GM12878 (cell line): ENCODE data around the gene DMD. TPM values are rescaled to one million over a fixed set of nuclear protein-coding genes. Genes with fewer than 3 reads are reported as not detected.

ENCODE experiments used
- ATAC-seq: fragments of 200-7000 bp; cut with Tn5 transposase; 3 replicates; pipeline ENCODE4 v1.9.1; 2020; ENCODE audit warnings: mild to moderate bottlenecking, moderate library complexity
- BruUV-seq: library from RNA; stranded (reverse); fragments of 400-500 nt; replicated peaks from 2 replicates; lab custom pipeline; 2021; lab: Mats Ljungman, UMichigan
- CTCF ChIA-PET: fragments of 300-600 bp; sonication (Branson Sonifier 250); formaldehyde crosslinking; extraction: SDS; loops from one replicate; lab custom pipeline; 2021; ENCODE audit warnings: inconsistent platforms; lab: Yijun Ruan, JAX
- POLR2A ChIA-PET: fragments of 350-600 bp; formaldehyde crosslinking; extraction: SDS; loops from one replicate; lab custom pipeline; 2021; ENCODE audit warnings: inconsistent platforms; lab: Charles Lee
- RAD21 ChIA-PET: fragments of 300-600 bp; sonication (Branson Sonifier 250); formaldehyde crosslinking; loops from one replicate; lab custom pipeline; 2023; ENCODE audit warnings: antibody characterized with exemption; ENCODE audit not compliant: unreplicated experiment; lab: Charles Lee
- SMC1A ChIA-PET: fragments of 300-600 bp; sonication (Branson Sonifier 250); formaldehyde crosslinking; loops from one replicate; lab custom pipeline; 2023; ENCODE audit not compliant: unreplicated experiment, uncharacterized antibody; lab: Charles Lee
- DNase-seq: peaks from one replicate; pipeline ENCODE4 v3.0.0-alpha.2; 2011; ENCODE audit warnings: low read depth, low spot score
- FAIRE-seq: peaks from 3 replicates; lab custom pipeline; 2011; peaks lifted over from hg19 to GRCh38; lab: Jason Lieb, UNC
- H2AFZ ChIP-seq: 2 replicates; pipeline ENCODE4 v1.6.0; 2011; ENCODE audit warnings: low read depth, low read length, control low read depth; ENCODE audit not compliant: control insufficient read depth
- H3K27ac ChIP-seq: 2 replicates; pipeline ENCODE4 v1.5.1; 2011; ENCODE audit warnings: control low read depth; ENCODE audit not compliant: control insufficient read depth, insufficient read depth
- H3K27me3 ChIP-seq, 2 experiments: replicated peaks in 1 of 2; 2 replicates each; pipeline versions ENCODE4 v1.6.0 to v1.6.1; 2011; ENCODE audit warnings: low read length in 1 of 2; ENCODE audit not compliant: control insufficient read depth in 2 of 2, insufficient read depth in 2 of 2
- H3K36me3 ChIP-seq, 2 experiments: 2 replicates each; pipeline ENCODE4 v1.5.1; 2011; ENCODE audit warnings: low read length in 1 of 2; ENCODE audit not compliant: control insufficient read depth in 2 of 2, insufficient read depth in 2 of 2
- H3K4me1 ChIP-seq: 2 replicates; pipeline ENCODE4 v1.6.1; 2011; ENCODE audit warnings: mild to moderate bottlenecking, low read length, moderate library complexity, mixed read lengths; ENCODE audit not compliant: control insufficient read depth, insufficient read depth
- H3K4me2 ChIP-seq: 2 replicates; pipeline ENCODE4 v1.6.0; 2011; ENCODE audit warnings: control low read depth; ENCODE audit not compliant: control insufficient read depth, insufficient read depth
- H3K4me3 ChIP-seq: fragments of 200-600 bp; sonication (generic); 2 replicates; pipeline ENCODE4 v1.5.1; 2016
- H3K79me2 ChIP-seq: 2 replicates; pipeline ENCODE4 v1.6.0; 2011; ENCODE audit warnings: low read length; ENCODE audit not compliant: control insufficient read depth, insufficient read depth
- H3K9ac ChIP-seq: 2 replicates; pipeline ENCODE4 v1.8.0; 2011; ENCODE audit warnings: low read length, control low read depth, mixed read lengths; ENCODE audit not compliant: control insufficient read depth, insufficient read depth
- H3K9me3 ChIP-seq: replicated peaks from 3 replicates; pipeline ENCODE4 v1.5.1; 2011; ENCODE audit warnings: mild to moderate bottlenecking, low read length; ENCODE audit not compliant: control insufficient read depth, insufficient read depth
- H4K20me1 ChIP-seq: 2 replicates; pipeline ENCODE4 v1.6.0; 2011; ENCODE audit not compliant: control insufficient read depth, insufficient read depth
- BMI1 ChIP-seq: fragments of 450-650 bp; IDR thresholded peaks from 2 replicates; pipeline ENCODE4 v1.6.1; 2016; ENCODE audit warnings: mild to moderate bottlenecking, moderate library complexity, borderline replicate concordance
- CREM ChIP-seq: IDR thresholded peaks from 2 replicates; pipeline ENCODE4 v1.6.1; 2014; ENCODE audit warnings: antibody characterized with exemption, low read depth
- EP300 ChIP-seq, 2 experiments: fragments of 150-350 bp in 1 of 2; IDR thresholded peaks; 2 replicates each; pipeline ENCODE4 v1.6.1; 2011 to 2012; ENCODE audit warnings: low read depth in 2 of 2, low read length in 2 of 2, borderline replicate concordance in 1 of 2, improper control_type of control experiment in 1 of 2, inconsistent platforms in 1 of 2; ENCODE audit not compliant: control insufficient read depth in 1 of 2
- HCFC1 ChIP-seq: fragments of 150-350 bp; IDR thresholded peaks from 2 replicates; pipeline ENCODE4 v1.6.1; 2014; ENCODE audit warnings: low read length
- IKZF2 ChIP-seq, 2 experiments: fragments of 450-650 bp; IDR thresholded peaks; 2 replicates each; pipeline ENCODE4 v1.6.1; 2017; ENCODE audit warnings: mild to moderate bottlenecking in 2 of 2, moderate library complexity in 2 of 2
- LARP7 ChIP-seq: fragments of 450-650 bp; IDR thresholded peaks from 2 replicates; pipeline ENCODE4 v1.6.1; 2017; ENCODE audit warnings: mild to moderate bottlenecking
- MAX ChIP-seq: IDR thresholded peaks from 2 replicates; pipeline ENCODE4 v1.6.1; 2012; ENCODE audit warnings: low read depth, low read length, improper control_type of control experiment
- NRF1 ChIP-seq: conservative IDR thresholded peaks from 2 replicates; pipeline ENCODE4 v1.6.1; 2011; ENCODE audit warnings: mild to moderate bottlenecking, low read depth, low read length, improper control_type of control experiment
- SIN3A ChIP-seq: IDR thresholded peaks from 2 replicates; pipeline ENCODE4 v1.6.1; 2012; ENCODE audit warnings: low read depth, low read length, improper control_type of control experiment
- SPI1 ChIP-seq: IDR thresholded peaks from 2 replicates; pipeline ENCODE4 v1.6.1; 2011; ENCODE audit warnings: low read depth, mild to moderate bottlenecking, low read length, moderate library complexity, borderline replicate concordance; ENCODE audit not compliant: insufficient read depth
- TAF1 ChIP-seq: IDR thresholded peaks from 2 replicates; pipeline ENCODE4 v1.6.1; 2011; ENCODE audit warnings: mild to moderate bottlenecking, low read depth, low read length, borderline replicate concordance
- ZBED1 ChIP-seq: IDR thresholded peaks from 2 replicates; pipeline ENCODE4 v1.6.1; 2016; ENCODE audit warnings: borderline replicate concordance
- ZNF217 ChIP-seq: fragments of 450-650 bp; IDR thresholded peaks from 2 replicates; pipeline ENCODE4 v1.6.1; 2017; ENCODE audit warnings: antibody characterized with exemption, mild to moderate bottlenecking
- ZNF622 ChIP-seq: fragments of 450-650 bp; IDR thresholded peaks from 2 replicates; pipeline ENCODE4 v1.6.1; 2017; ENCODE audit warnings: mild to moderate bottlenecking, inconsistent platforms
- ZZZ3 ChIP-seq: IDR thresholded peaks from 2 replicates; pipeline ENCODE4 v1.6.1; 2011; ENCODE audit warnings: low read depth; ENCODE audit not compliant: control insufficient read depth, insufficient read length
- WGBS: methylation state at CpG from one replicate; pipeline ENCODE4 v1.1.6; 2016; ENCODE audit warnings: low lambda C conversion rate; ENCODE audit not compliant: insufficient replicate concordance, insufficient coverage; ENCODE audit errors: missing lambda C conversion rate; 5-methylcytosine and 5-hydroxymethylcytosine counted together
- in situ Hi-C: fragments of 300-500 bp; cut with MboI; formaldehyde crosslinking; loops from 9 replicates; pipeline ENCODE4 v1.14.3; 2018; ENCODE audit warnings: mixed read lengths
- intact Hi-C: fragments of 100-400 bp; cut with micrococcal nuclease; formaldehyde crosslinking; loops from one replicate; pipeline ENCODE4 v1.14.2; 2022; ENCODE audit not compliant: unreplicated experiment
- polyA plus RNA-seq, 11 experiments: library from polyadenylated mRNA; depleted of rRNA in 4 of 11; unstranded in 6 of 11; stranded (reverse) in 5 of 11; fragments of >200 nt; fragmentation: Nextera tagmentation in 4 of 11; fragmentation: Illumina TruSeq in 1 of 11; extraction: Ambion mirVana in 4 of 11; extraction: Trizol in 1 of 11; gene quantifications; 1 replicate in 1 of 11; 2 replicates in 10 of 11; pipeline versions ENCODE4 v1.2.1 to v1.2.3, GENCODE V29; 2011 to 2016; ENCODE audit warnings: inconsistent platforms in 2 of 11, missing spikeins in 2 of 11, low read depth in 1 of 11
- total RNA-seq, 4 experiments: library from RNA; depleted of rRNA in 3 of 4; stranded (reverse); fragments of >200 nt in 3 of 4; fragmentation: Illumina TruSeq in 1 of 4; extraction: Trizol in 1 of 4; gene quantifications; 2 replicates each; pipeline versions ENCODE4 v1.2.1 to v1.2.3, GENCODE V29; 2013 to 2021
- TF ChIP-seq, protein P1 (sequence below): fragments of 450-650 bp; formaldehyde crosslinking; IDR thresholded peaks from 2 replicates; pipeline ENCODE4 v1.4.0; 2022; ENCODE audit warnings: mild to moderate bottlenecking, moderate library complexity
- TF ChIP-seq, protein P2 (sequence below): fragments of 450-650 bp; IDR thresholded peaks from 2 replicates; pipeline ENCODE4 v1.6.1; 2017; ENCODE audit warnings: mild to moderate bottlenecking

Gene DMD
- total and polyA plus RNA-seq, 10 of the 15 experiments (the other 5 are each of a cell fraction or from before 2014, with no cell fraction given), result 1.4 to 24.3 (median 4.3) TPM

DNA sequence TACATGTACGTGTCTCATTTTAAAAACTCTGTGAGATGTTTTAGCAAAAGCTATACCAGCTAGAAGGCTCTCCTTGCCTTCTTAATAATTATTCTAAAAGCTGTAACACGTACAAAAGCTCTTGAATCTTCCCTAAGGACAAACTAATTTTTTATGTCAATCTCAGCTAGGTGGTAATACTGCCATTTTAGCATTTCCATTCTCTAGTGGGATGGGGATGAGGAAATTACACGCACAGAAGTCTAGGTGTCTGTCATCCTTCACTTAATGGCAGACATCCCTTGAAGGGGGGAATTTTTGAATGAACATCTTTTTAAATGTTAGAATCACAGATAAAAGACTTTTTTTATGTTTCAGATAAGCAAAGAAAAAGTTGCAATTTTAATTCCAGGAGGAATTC, 569.1 kb downstream of the DMD start (continued):
- TF ChIP-seq, protein P1, sequence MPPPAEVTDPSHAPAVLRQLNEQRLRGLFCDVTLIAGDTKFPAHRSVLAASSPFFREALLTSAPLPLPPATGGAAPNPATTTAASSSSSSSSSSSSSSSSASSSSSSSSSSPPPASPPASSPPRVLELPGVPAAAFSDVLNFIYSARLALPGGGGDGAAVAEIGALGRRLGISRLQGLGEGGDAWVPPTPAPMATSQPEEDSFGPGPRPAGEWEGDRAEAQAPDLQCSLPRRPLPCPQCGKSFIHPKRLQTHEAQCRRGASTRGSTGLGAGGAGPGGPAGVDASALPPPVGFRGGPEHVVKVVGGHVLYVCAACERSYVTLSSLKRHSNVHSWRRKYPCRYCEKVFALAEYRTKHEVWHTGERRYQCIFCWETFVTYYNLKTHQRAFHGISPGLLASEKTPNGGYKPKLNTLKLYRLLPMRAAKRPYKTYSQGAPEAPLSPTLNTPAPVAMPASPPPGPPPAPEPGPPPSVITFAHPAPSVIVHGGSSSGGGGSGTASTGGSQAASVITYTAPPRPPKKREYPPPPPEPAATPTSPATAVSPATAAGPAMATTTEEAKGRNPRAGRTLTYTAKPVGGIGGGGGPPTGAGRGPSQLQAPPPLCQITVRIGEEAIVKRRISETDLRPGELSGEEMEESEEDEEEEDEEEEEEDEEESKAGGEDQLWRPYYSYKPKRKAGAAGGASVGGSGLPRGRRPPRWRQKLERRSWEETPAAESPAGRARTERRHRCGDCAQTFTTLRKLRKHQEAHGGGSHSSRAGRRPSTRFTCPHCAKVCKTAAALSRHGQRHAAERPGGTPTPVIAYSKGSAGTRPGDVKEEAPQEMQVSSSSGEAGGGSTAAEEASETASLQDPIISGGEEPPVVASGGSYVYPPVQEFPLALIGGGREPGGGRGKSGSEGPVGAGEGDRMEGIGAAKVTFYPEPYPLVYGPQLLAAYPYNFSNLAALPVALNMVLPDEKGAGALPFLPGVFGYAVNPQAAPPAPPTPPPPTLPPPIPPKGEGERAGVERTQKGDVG, result no peak
- TF ChIP-seq ZZZ3 (no peak), EP300 (IDR thresholded peaks at IDR 0.05; ENCODE audit: borderline replicate concordance in 1 of 2, control insufficient read depth in 1 of 2, low read depth in 2 of 2, low read length in 2 of 2) (no peak), TAF1 (no peak), CREM (no peak), IKZF2 (IDR thresholded peaks at IDR 0.05) (no peak), ZNF622 (no peak)
- TF ChIP-seq, protein P2, sequence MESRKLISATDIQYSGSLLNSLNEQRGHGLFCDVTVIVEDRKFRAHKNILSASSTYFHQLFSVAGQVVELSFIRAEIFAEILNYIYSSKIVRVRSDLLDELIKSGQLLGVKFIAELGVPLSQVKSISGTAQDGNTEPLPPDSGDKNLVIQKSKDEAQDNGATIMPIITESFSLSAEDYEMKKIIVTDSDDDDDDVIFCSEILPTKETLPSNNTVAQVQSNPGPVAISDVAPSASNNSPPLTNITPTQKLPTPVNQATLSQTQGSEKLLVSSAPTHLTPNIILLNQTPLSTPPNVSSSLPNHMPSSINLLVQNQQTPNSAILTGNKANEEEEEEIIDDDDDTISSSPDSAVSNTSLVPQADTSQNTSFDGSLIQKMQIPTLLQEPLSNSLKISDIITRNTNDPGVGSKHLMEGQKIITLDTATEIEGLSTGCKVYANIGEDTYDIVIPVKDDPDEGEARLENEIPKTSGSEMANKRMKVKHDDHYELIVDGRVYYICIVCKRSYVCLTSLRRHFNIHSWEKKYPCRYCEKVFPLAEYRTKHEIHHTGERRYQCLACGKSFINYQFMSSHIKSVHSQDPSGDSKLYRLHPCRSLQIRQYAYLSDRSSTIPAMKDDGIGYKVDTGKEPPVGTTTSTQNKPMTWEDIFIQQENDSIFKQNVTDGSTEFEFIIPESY, result no peak

DNA sequence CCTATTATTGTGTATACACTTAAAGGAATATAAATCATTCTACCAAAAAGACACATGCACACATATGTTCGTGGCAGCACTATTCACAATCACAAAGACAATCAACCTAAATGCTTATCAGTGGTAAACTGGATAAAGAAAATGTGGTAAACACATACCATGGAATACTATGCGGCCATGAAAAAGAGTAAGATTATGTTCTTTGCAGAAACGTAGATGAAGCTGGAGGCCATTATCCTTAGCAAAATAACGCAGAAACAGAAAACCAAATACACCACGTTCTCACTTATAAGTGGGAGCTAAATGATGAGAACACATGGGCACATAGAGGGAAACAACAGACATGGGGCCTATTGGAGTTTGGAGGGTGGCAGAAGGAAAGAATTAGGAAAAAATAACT, 593.2 kb downstream of the DMD start:
- no peak overlapping the region for H3K9ac ChIP-seq
- POLR2A ChIA-PET, result no interaction called here
- BruUV-seq, result no TSS peak

More for the DNA sequence above, 593.2 kb downstream of the DMD start:
- Histone ChIP-seq H3K4me2 (no peak overlapping the region), H3K9me3 (no peaks in the 10 kb centered on the region), H3K4me3 (no peak overlapping the region), H2AFZ (no peak overlapping the region), H4K20me1 (no peaks in the 10 kb centered on the region), H3K79me2 (no peaks in the 10 kb centered on the region), H3K36me3 (no peaks in the 10 kb centered on the region), H3K4me1 (no peaks in the 10 kb centered on the region), H3K27me3 (no peaks in the 10 kb centered on the region), H3K27ac (no peak overlapping the region)
- ChIA-PET RAD21 (no interaction called here), CTCF (no interaction called here), SMC1A (interaction anchor here (0.6 kb wide), 1 partner anchor 390 kb away, joined by 3 read pairs; no protein-coding TSS in a partner anchor)
- WGBS, result 24% methylated on average over 5 of the region's 5 CpGs
- ATAC-seq (no peak), DNase-seq (no peak), FAIRE-seq (no peak)
- intact Hi-C loops, result no loop called here
- in situ Hi-C loops, result no loop called here
- TF ChIP-seq NRF1 (no peak), BMI1 (no peak), SPI1 (no peak), LARP7 (no peak), ZBED1 (no peak), HCFC1 (no peak), MAX (no peak), ZNF217 (no peak), SIN3A (no peak)
